ENCODE data around the gene SLC2A13.

DNA sequence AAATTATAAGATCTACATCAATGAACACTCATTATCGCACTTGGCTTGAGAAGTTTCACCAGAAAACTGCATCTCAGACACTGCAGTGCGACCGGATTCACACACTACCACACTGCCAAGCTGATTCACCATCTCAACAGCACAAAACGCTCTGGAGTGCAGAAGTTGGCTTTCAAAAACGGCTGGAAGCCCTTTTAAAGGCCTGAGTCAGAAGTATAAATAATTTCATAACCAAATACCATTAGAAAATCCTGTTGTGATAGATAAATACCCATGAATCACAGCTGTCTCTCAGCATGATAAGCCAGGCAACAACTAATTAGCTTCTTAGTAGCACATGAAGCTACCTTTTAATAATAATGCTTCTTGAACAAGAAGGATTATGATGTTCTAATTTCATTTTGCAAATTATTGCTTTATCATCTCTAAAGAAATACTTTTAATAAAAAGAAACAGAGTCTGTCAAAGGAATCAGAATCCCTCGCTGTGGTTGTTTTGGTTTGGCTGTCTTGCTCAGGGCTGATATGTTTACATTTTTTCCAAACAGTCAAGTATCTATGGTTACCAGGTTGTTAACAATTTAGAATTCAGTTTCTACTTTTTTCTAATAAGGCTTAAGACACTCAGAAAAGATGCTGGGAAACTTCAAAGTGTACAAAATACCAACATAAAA is 51.2 kb downstream of the SLC2A13 start:
- TF ChIP-seq, protein P1, sequence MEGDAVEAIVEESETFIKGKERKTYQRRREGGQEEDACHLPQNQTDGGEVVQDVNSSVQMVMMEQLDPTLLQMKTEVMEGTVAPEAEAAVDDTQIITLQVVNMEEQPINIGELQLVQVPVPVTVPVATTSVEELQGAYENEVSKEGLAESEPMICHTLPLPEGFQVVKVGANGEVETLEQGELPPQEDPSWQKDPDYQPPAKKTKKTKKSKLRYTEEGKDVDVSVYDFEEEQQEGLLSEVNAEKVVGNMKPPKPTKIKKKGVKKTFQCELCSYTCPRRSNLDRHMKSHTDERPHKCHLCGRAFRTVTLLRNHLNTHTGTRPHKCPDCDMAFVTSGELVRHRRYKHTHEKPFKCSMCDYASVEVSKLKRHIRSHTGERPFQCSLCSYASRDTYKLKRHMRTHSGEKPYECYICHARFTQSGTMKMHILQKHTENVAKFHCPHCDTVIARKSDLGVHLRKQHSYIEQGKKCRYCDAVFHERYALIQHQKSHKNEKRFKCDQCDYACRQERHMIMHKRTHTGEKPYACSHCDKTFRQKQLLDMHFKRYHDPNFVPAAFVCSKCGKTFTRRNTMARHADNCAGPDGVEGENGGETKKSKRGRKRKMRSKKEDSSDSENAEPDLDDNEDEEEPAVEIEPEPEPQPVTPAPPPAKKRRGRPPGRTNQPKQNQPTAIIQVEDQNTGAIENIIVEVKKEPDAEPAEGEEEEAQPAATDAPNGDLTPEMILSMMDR (IDR thresholded peaks at IDR 0.05), result no peak
- no peak for TF ChIP-seq POLR2A (IDR thresholded peaks at IDR 0.05)

All from testis (tissue), 2 donors.